CD4-positive, alpha-beta T cell (primary cell): Measurements from ENCODE around the gene SEMA4D. TPM values are rescaled to one million over a fixed set of nuclear protein-coding genes. Genes with fewer than 3 reads are reported as not detected.

Experiments used
- ATAC-seq: fragments of 200-7000 bp; cut with Tn5 transposase; one replicate; pipeline ENCODE4 v1.10.0; 2022; ENCODE audit warnings: mild to moderate bottlenecking; ENCODE audit not compliant: poor library complexity
- CTCF ChIA-PET: fragments of 350-600 bp; sonication (Branson Sonifier 250); formaldehyde crosslinking; loops from one replicate; lab custom pipeline; 2021; ENCODE audit warnings: antibody characterized with exemption, inconsistent platforms; lab: Charles Lee
- POLR2A ChIA-PET: fragments of 350-600 bp; sonication (Branson Sonifier 250); formaldehyde crosslinking; loops from one replicate; lab custom pipeline; 2021; ENCODE audit warnings: antibody characterized with exemption, inconsistent platforms; lab: Charles Lee
- DNase-seq, 14 experiments: peaks; one replicate each; pipeline ENCODE4 v3.0.0-alpha.2; 2013 to 2020; ENCODE audit warnings: mixed read lengths in 2 of 14
- H3K27ac ChIP-seq, 2 donors: one replicate each; pipeline versions ENCODE4 v1.5.1 to v1.7.0; 2013; ENCODE audit warnings: low read length in 2 of 2, low read depth in 1 of 2, mild to moderate bottlenecking in 1 of 2
- H3K27me3 ChIP-seq, 2 experiments: 1 replicate in 1 of 2; 2 replicates in 1 of 2; pipeline versions ENCODE4 v1.6.1 to v1.7.0; 2013; ENCODE audit warnings: low read length in 2 of 2, control low read depth in 1 of 2, mild to moderate bottlenecking in 1 of 2, moderate library complexity in 1 of 2; ENCODE audit not compliant: insufficient read depth in 2 of 2, control insufficient read depth in 1 of 2
- H3K36me3 ChIP-seq: one replicate; pipeline ENCODE4 v1.6.1; 2013; ENCODE audit warnings: low read length, control low read depth; ENCODE audit not compliant: insufficient read depth
- H3K4me1 ChIP-seq: one replicate; pipeline ENCODE4 v1.6.1; 2013; ENCODE audit warnings: low read length, control low read depth; ENCODE audit not compliant: insufficient read depth
- H3K4me3 ChIP-seq: one replicate; pipeline ENCODE4 v1.5.1; 2013; ENCODE audit warnings: mild to moderate bottlenecking, low read length, moderate library complexity
- H3K9me3 ChIP-seq, 2 experiments: 1 replicate in 1 of 2; 2 replicates in 1 of 2; pipeline versions ENCODE4 v1.6.1 to v1.7.0; 2013; ENCODE audit warnings: low read length in 2 of 2, mild to moderate bottlenecking in 2 of 2, control low read depth in 1 of 2, moderate library complexity in 1 of 2; ENCODE audit not compliant: control insufficient read depth in 1 of 2, insufficient read depth in 1 of 2
- H3K27ac Mint-ChIP-seq: one replicate; pipeline ENCODE4 v1.8.0; 2020; ENCODE audit warnings: mixed read lengths
- H3K27me3 Mint-ChIP-seq: one replicate; pipeline ENCODE4 v1.8.0; 2021; ENCODE audit warnings: mixed read lengths
- H3K36me3 Mint-ChIP-seq: one replicate; pipeline ENCODE4 v1.8.0; 2021; ENCODE audit warnings: low read depth, mixed read lengths
- H3K4me1 Mint-ChIP-seq: one replicate; pipeline ENCODE4 v1.8.0; 2021; ENCODE audit warnings: low read depth, mixed read lengths
- H3K4me3 Mint-ChIP-seq: one replicate; pipeline ENCODE4 v1.8.0; 2020; ENCODE audit warnings: mild to moderate bottlenecking, mixed read lengths
- H3K9me3 Mint-ChIP-seq: one replicate; pipeline ENCODE4 v1.8.0; 2020; ENCODE audit warnings: mixed read lengths
- CTCF ChIP-seq: fragments of 200-600 bp; IDR thresholded peaks from one replicate; pipeline ENCODE4 v1.8.0; 2022; ENCODE audit warnings: antibody characterized with exemption, mild to moderate bottlenecking
- intact Hi-C, 2 experiments: fragments of 100-400 bp; cut with DNase I in 1 of 2; cut with micrococcal nuclease in 1 of 2; formaldehyde crosslinking; loops; one replicate each; pipeline versions ENCODE4 v1.15.1 to v1.9.0; 2023 to 2025; cut with DNase I, micrococcal nuclease
- total RNA-seq, 174 experiments: library from RNA in 2 of 174; stranded (reverse) in 2 of 174; gene quantifications; one replicate each; pipeline ENCODE4 v1.2.3 and lab custom pipeline; 2021 to 2026

Gene SEMA4D
- total RNA-seq, 2 experiments from 2014 or later, result 399 to 430 TPM

GRCh38 chr9:89488936-89489335 is 9.0 kb downstream of the SEMA4D start:
- H3K9me3 ChIP-seq, result no peaks in the 10 kb centered on the region
- no peak overlapping the region for H3K4me3 ChIP-seq
- H3K27me3 ChIP-seq, result no peaks in the 10 kb centered on the region
- peaks cover 76% of the 10 kb centered on the region for H3K4me1 ChIP-seq
- H3K4me3 Mint-ChIP-seq, result peak overlapping the region; percentile 76
- peaks cover 74% of the 10 kb centered on the region for H3K36me3 Mint-ChIP-seq
- no peaks in the 10 kb centered on the region for H3K27me3 Mint-ChIP-seq
- no peaks in the 10 kb centered on the region for H3K9me3 Mint-ChIP-seq
- H3K4me1 Mint-ChIP-seq, result peaks cover 92% of the 10 kb centered on the region
- no peak for TF ChIP-seq CTCF
- CTCF ChIA-PET, result interaction anchor here (0.8 to 3.1 kb wide), 6 partner anchors 7 to 179 kb away, joined by 3 to 17 read pairs (median 4); no protein-coding TSS in a partner anchor
- peaks cover 20% of the 10 kb centered on the region for H3K36me3 ChIP-seq
- peak overlapping the region; percentile 5 to 65 for H3K27ac ChIP-seq
- ATAC-seq (no peak), DNase-seq (no peak)
- POLR2A ChIA-PET, result interaction anchor here (1.2 to 3.6 kb wide), 12 partner anchors 8 to 70 kb away, joined by 3 to 18 read pairs (median 8); no protein-coding TSS in a partner anchor
- intact Hi-C loops, result no loop called here
- peak overlapping the region; percentile 88 for H3K27ac Mint-ChIP-seq

DNA sequence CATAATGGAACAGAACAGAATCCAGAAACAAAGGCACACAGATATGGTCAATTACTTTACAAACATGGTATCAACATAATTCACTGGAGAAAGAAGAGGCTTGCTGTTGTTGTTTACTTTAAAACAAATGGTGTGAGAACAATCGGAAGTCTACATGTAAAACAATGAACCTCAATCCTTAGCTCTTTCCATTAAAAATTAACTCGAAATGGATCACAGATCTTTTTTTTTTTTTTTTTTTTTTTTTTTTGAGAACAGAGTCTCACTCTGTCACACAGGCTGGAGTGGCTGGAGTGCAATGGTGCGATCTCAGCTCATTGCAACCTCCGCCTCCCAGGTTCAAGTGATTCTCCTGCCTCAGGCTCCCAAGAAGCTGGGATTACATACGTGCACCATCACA is 9.8 kb downstream of the SEMA4D start:
- ChIA-PET CTCF (interaction anchor here (3.1 kb wide), 1 partner anchor 61 kb away, joined by 17 read pairs; no protein-coding TSS in a partner anchor), POLR2A (interaction anchor here (2.2 to 3.6 kb wide), 4 partner anchors 18 to 61 kb away, joined by 7 to 18 read pairs (median 16); no protein-coding TSS in a partner anchor)
- Histone ChIP-seq H3K4me1 (peaks cover 77% of the 10 kb centered on the region), H3K27me3 (no peaks in the 10 kb centered on the region), H3K9me3 (no peaks in the 10 kb centered on the region), H3K27ac (peak overlapping the region; percentile 4 to 5), H3K36me3 (peaks cover 20% of the 10 kb centered on the region), H3K4me3 (no peak overlapping the region)
- Mint-ChIP-seq H3K27ac (peak overlapping the region; percentile 88), H3K9me3 (no peaks in the 10 kb centered on the region), H3K27me3 (no peaks in the 10 kb centered on the region), H3K4me3 (peak overlapping the region; percentile 26), H3K36me3 (peaks cover 74% of the 10 kb centered on the region), H3K4me1 (peaks cover 92% of the 10 kb centered on the region)
- TF ChIP-seq CTCF, result no peak
- no peak for ATAC-seq
- peak in 1 of 14 experiments; percentile 14 for DNase-seq
- intact Hi-C loops, result no loop called here

DNA sequence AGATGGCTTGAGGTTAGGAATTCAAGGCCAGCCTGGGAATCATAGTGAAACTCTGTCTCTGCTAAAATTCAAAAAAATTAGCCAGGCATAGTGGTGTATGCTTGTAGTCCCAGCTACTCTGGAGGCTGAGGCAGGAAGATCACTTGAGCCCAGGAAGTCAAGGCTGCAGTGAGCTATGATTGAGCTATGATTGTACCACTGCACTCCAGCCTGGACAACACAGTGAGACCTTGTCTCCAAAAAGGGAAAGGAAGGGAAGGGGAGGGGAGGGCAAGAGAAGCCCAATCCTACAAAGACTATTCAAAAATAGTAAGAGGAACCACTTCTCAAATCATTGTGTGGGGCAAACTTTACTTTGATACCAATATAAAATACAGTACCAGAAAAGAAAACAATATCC is 11.2 kb downstream of the SEMA4D start:
- Mint-ChIP-seq H3K27ac (peak overlapping the region; percentile 88), H3K4me1 (peaks cover 92% of the 10 kb centered on the region), H3K36me3 (peaks cover 74% of the 10 kb centered on the region), H3K27me3 (no peaks in the 10 kb centered on the region), H3K4me3 (no peak overlapping the region), H3K9me3 (no peaks in the 10 kb centered on the region)
- POLR2A ChIA-PET, result interaction anchor here (1.2 to 3.6 kb wide), 8 partner anchors 9 to 64 kb away, joined by 3 to 17 read pairs (median 5); no protein-coding TSS in a partner anchor
- Histone ChIP-seq H3K4me1 (peaks cover 77% of the 10 kb centered on the region), H3K36me3 (peaks cover 20% of the 10 kb centered on the region), H3K27me3 (no peaks in the 10 kb centered on the region), H3K9me3 (no peaks in the 10 kb centered on the region), H3K27ac (peak overlapping the region in 1 of 2 donors; percentile 25), H3K4me3 (no peak overlapping the region)
- intact Hi-C loops, result loop anchor here in 1 of 2 experiments (1.0 kb wide), 1 partner anchor 9 kb away; no protein-coding TSS in a partner anchor
- peak in 1 of 14 experiments; percentile 15 for DNase-seq
- no peak for ATAC-seq
- CTCF ChIA-PET, result interaction anchor here (1.2 to 1.8 kb wide), 3 partner anchors 57 to 76 kb away, joined by 3 to 6 read pairs (median 4); no protein-coding TSS in a partner anchor
- no peak for TF ChIP-seq CTCF
